ENCODE measurements around the gene BNC2. TPM values are rescaled to one million over a fixed set of nuclear protein-coding genes. Genes with fewer than 3 reads are reported as not detected.

BNC2 gene
- total RNA-seq, 1 experiment from 2014 or later, result 5.7 TPM

DNA sequence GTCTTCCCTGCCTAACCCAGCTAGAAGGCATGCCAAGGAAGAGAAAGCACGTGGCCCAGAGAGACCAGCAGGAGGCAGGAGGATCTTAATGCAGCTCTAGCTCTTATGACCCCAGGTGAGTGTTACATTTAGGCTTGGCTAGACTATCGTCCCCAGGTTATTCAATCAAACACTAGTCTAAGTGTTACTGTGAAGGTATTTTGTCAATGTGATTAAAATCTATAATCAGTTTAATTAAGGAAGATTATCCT is 483.7 kb downstream of the BNC2 start:
- BruUV-seq (replicated peaks), result no TSS peak
- Histone ChIP-seq H3K36me3 (ENCODE audit: control insufficient read depth, insufficient read depth, low read length) (no peaks in the 10 kb centered on the region), H3K4me1 (ENCODE audit: control insufficient read depth, insufficient read depth, low read length) (no peaks in the 10 kb centered on the region), H3K27me3 (ENCODE audit: control insufficient read depth, insufficient read depth, low read length) (no peaks in the 10 kb centered on the region), H3K4me3 (ENCODE audit: low read depth in 2 of 2, low read length in 2 of 2) (no peak overlapping the region), H3K27ac (ENCODE audit: low read length) (no peak overlapping the region), H3K9me3 (ENCODE audit: control insufficient read depth, insufficient read depth, low read depth, low read length) (no peaks in the 10 kb centered on the region)
- in situ Hi-C loops (cut with HindIII; ENCODE audit: low pct_unique_long_range_greater_than_20kb, low sequenced_read_pairs) (no loop called here), intact Hi-C loops (cut with micrococcal nuclease; ENCODE audit: unreplicated experiment) (no loop called here)
- TF ChIP-seq, protein P1, sequence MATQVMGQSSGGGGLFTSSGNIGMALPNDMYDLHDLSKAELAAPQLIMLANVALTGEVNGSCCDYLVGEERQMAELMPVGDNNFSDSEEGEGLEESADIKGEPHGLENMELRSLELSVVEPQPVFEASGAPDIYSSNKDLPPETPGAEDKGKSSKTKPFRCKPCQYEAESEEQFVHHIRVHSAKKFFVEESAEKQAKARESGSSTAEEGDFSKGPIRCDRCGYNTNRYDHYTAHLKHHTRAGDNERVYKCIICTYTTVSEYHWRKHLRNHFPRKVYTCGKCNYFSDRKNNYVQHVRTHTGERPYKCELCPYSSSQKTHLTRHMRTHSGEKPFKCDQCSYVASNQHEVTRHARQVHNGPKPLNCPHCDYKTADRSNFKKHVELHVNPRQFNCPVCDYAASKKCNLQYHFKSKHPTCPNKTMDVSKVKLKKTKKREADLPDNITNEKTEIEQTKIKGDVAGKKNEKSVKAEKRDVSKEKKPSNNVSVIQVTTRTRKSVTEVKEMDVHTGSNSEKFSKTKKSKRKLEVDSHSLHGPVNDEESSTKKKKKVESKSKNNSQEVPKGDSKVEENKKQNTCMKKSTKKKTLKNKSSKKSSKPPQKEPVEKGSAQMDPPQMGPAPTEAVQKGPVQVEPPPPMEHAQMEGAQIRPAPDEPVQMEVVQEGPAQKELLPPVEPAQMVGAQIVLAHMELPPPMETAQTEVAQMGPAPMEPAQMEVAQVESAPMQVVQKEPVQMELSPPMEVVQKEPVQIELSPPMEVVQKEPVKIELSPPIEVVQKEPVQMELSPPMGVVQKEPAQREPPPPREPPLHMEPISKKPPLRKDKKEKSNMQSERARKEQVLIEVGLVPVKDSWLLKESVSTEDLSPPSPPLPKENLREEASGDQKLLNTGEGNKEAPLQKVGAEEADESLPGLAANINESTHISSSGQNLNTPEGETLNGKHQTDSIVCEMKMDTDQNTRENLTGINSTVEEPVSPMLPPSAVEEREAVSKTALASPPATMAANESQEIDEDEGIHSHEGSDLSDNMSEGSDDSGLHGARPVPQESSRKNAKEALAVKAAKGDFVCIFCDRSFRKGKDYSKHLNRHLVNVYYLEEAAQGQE (IDR thresholded peaks at IDR 0.05; ENCODE audit: insufficient read depth in 1 of 2, low read depth in 2 of 2, low read length in 1 of 2), result no peak
- TF ChIP-seq SIN3A (IDR thresholded peaks at IDR 0.05; ENCODE audit: borderline replicate concordance, insufficient read depth, low read depth, low read length), result no peak
- ChIA-PET POLR2A (no interaction called here), CTCF (no interaction called here)
- ATAC-seq (no peak), DNase-seq (ENCODE audit: low read depth, low spot score) (no peak)

DNA sequence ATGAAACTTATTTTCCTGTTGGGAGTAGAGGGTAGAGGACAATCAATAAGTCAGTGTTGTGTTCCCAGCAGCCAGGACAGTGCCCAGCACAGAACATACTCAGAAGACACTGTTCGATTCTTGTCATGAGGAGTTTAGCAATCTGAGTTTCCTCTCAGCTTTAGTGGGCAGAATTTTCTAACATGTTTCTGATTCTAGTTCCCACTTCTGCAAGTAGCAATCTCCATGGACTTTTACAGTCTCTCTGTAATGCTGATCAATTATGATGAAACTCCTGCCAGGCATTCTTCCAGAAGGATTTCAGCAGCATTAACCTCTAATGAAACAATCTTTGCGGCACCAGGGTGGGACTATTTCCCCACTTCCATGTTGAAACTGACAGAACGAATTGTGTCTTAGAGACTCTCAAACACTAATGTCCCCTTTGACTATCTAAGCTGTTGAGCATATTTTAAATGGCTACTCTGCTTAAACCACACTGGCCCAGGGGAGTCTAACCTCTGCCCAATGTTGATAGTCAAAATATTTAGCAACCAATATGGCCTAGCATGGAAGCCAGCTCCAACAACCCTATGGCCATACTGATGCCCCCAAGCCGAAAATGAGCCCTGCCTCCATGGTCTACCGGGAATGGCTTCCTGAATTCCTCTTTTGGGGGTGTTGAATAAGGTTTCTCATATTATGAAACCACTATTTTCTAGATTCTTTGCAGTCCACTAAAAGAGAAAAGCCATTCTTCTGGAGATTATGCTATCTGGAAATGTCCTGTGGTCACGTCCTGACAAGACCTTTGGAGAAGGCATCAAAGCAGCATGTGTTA is 484.3 kb downstream of the BNC2 start:
- CTCF ChIA-PET, result no interaction called here
- in situ Hi-C loops (cut with HindIII; ENCODE audit: low pct_unique_long_range_greater_than_20kb, low sequenced_read_pairs), result no loop called here

More for the DNA sequence above, 484.3 kb downstream of the BNC2 start:
- no peaks in the 10 kb centered on the region for H3K36me3 ChIP-seq (ENCODE audit: control insufficient read depth, insufficient read depth, low read length)
- no peak overlapping the region for H3K27ac ChIP-seq (ENCODE audit: low read length)
- no peaks in the 10 kb centered on the region for H3K27me3 ChIP-seq (ENCODE audit: control insufficient read depth, insufficient read depth, low read length)
- TF ChIP-seq SIN3A (IDR thresholded peaks at IDR 0.05; ENCODE audit: borderline replicate concordance, insufficient read depth, low read depth, low read length) (no peak), TCF7L2 (IDR thresholded peaks at IDR 0.05; ENCODE audit: low read depth, low read length) (no peak), POLR2AphosphoS5 (IDR thresholded peaks at IDR 0.05; ENCODE audit: low read depth, low read length) (no peak)
- TF ChIP-seq, protein P1 (IDR thresholded peaks at IDR 0.05; ENCODE audit: insufficient read depth in 1 of 2, low read depth in 2 of 2, low read length in 1 of 2), result no peak
- TF ChIP-seq, protein P2, sequence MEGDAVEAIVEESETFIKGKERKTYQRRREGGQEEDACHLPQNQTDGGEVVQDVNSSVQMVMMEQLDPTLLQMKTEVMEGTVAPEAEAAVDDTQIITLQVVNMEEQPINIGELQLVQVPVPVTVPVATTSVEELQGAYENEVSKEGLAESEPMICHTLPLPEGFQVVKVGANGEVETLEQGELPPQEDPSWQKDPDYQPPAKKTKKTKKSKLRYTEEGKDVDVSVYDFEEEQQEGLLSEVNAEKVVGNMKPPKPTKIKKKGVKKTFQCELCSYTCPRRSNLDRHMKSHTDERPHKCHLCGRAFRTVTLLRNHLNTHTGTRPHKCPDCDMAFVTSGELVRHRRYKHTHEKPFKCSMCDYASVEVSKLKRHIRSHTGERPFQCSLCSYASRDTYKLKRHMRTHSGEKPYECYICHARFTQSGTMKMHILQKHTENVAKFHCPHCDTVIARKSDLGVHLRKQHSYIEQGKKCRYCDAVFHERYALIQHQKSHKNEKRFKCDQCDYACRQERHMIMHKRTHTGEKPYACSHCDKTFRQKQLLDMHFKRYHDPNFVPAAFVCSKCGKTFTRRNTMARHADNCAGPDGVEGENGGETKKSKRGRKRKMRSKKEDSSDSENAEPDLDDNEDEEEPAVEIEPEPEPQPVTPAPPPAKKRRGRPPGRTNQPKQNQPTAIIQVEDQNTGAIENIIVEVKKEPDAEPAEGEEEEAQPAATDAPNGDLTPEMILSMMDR (IDR thresholded peaks at IDR 0.05), result no peak
- H3K4me1 ChIP-seq (ENCODE audit: control insufficient read depth, insufficient read depth, low read length), result no peaks in the 10 kb centered on the region
- no peak overlapping the region for H3K4me3 ChIP-seq (ENCODE audit: low read depth in 2 of 2, low read length in 2 of 2)
- BruUV-seq (replicated peaks), result no TSS peak
- DNase-seq (ENCODE audit: low read depth, low spot score) (no peak), ATAC-seq (no peak)
- POLR2A ChIA-PET, result no interaction called here
- intact Hi-C loops (cut with micrococcal nuclease; ENCODE audit: unreplicated experiment), result no loop called here
- H3K9me3 ChIP-seq (ENCODE audit: control insufficient read depth, insufficient read depth, low read depth, low read length), result no peaks in the 10 kb centered on the region

All from Panc1 (cell line).